Mucosa of rectum (tissue), 2 donors: Measurements from ENCODE around the gene CAD.

Experiments
- H3K27ac ChIP-seq, 2 donors: one replicate each; pipeline ENCODE4 v1.7.0; 2013; ENCODE audit warnings: inconsistent platforms in 2 of 2, low read depth in 2 of 2, low read length in 2 of 2
- H3K27me3 ChIP-seq, 2 donors: one replicate each; pipeline ENCODE4 v1.7.0; 2013; ENCODE audit warnings: low read length in 2 of 2; ENCODE audit not compliant: control insufficient read depth in 2 of 2, insufficient read depth in 2 of 2
- H3K36me3 ChIP-seq, 2 donors: one replicate each; pipeline ENCODE4 v1.7.0; 2013; ENCODE audit warnings: low read length in 2 of 2; ENCODE audit not compliant: control insufficient read depth in 2 of 2, insufficient read depth in 2 of 2
- H3K4me1 ChIP-seq, 2 donors: one replicate each; pipeline ENCODE4 v1.7.0; 2013; ENCODE audit warnings: low read length in 2 of 2, mild to moderate bottlenecking in 1 of 2; ENCODE audit not compliant: control insufficient read depth in 2 of 2, insufficient read depth in 2 of 2
- H3K4me3 ChIP-seq, 2 donors: one replicate each; pipeline ENCODE4 v1.7.0; 2013; ENCODE audit warnings: low read length in 2 of 2
- H3K9ac ChIP-seq, 2 donors: one replicate each; pipeline ENCODE4 v1.7.0; 2013; ENCODE audit warnings: low read length in 2 of 2, low read depth in 1 of 2, mild to moderate bottlenecking in 1 of 2
- H3K9me3 ChIP-seq, 2 donors: one replicate each; pipeline ENCODE4 v1.7.0; 2013; ENCODE audit warnings: low read length in 2 of 2; ENCODE audit not compliant: control insufficient read depth in 2 of 2
- donor health status: healthy.
- donor health status: Normal muscosa, but diverticular disease.

CAD gene

GRCh38 chr2:27198627-27199026 lies 18.5 kb upstream of the CAD start:
- Histone ChIP-seq H3K27me3 (no peaks in the 10 kb centered on the region), H3K4me1 (no peaks in the 10 kb centered on the region), H3K9me3 (no peaks in the 10 kb centered on the region), H3K27ac (no peak overlapping the region), H3K36me3 (peaks cover 11 to 18% of the 10 kb centered on the region in 2 donors), H3K9ac (no peak overlapping the region), H3K4me3 (no peak overlapping the region)

- H3K4me1 ChIP-seq = no peaks in the 10 kb centered on the region
- H3K9ac ChIP-seq = no peak overlapping the region
- H3K9me3 ChIP-seq = no peaks in the 10 kb centered on the region
- H3K27me3 ChIP-seq = no peaks in the 10 kb centered on the region
- H3K36me3 ChIP-seq = peaks cover 17 to 24% of the 10 kb centered on the region in 2 donors
- H3K27ac ChIP-seq = no peak overlapping the region
- H3K4me3 ChIP-seq = no peak overlapping the region
These were observed 17.9 kb upstream of the CAD start for GRCh38 chr2:27199241-27199640.

- H3K4me1 ChIP-seq = no peaks in the 10 kb centered on the region
- peaks cover 21 to 42% of the 10 kb centered on the region in 2 donors for H3K36me3 ChIP-seq
- H3K27me3 ChIP-seq = no peaks in the 10 kb centered on the region
- no peak overlapping the region for H3K4me3 ChIP-seq
- H3K9ac ChIP-seq = no peak overlapping the region
- no peak overlapping the region for H3K27ac ChIP-seq
- no peaks in the 10 kb centered on the region for H3K9me3 ChIP-seq
These were observed 15.5 kb upstream of the CAD start for GRCh38 chr2:27201675-27202074.

GRCh38 chr2:27202854-27203253 lies 14.3 kb upstream of the CAD start:
- peaks cover 25 to 53% of the 10 kb centered on the region in 2 donors for H3K36me3 ChIP-seq
- H3K9me3 ChIP-seq = no peaks in the 10 kb centered on the region
- H3K4me1 ChIP-seq = no peaks in the 10 kb centered on the region
- H3K9ac ChIP-seq = no peak overlapping the region
- H3K27me3 ChIP-seq = no peaks in the 10 kb centered on the region
- H3K4me3 ChIP-seq = no peak overlapping the region
- H3K27ac ChIP-seq = no peak overlapping the region

- H3K27me3 ChIP-seq = no peaks in the 10 kb centered on the region
- H3K9me3 ChIP-seq = no peaks in the 10 kb centered on the region
- no peak overlapping the region for H3K9ac ChIP-seq
- H3K36me3 ChIP-seq = peaks cover 25 to 56% of the 10 kb centered on the region in 2 donors
- H3K27ac ChIP-seq = no peak overlapping the region
- H3K4me1 ChIP-seq = no peaks in the 10 kb centered on the region
- no peak overlapping the region for H3K4me3 ChIP-seq
These were observed 13.4 kb upstream of the CAD start for GRCh38 chr2:27203741-27204140.

- Histone ChIP-seq H3K9ac (no peak overlapping the region), H3K27me3 (no peaks in the 10 kb centered on the region), H3K27ac (no peak overlapping the region), H3K9me3 (no peaks in the 10 kb centered on the region), H3K4me1 (peaks cover 0 to 2% of the 10 kb centered on the region in 2 donors), H3K4me3 (no peak overlapping the region), H3K36me3 (peaks cover 25 to 59% of the 10 kb centered on the region in 2 donors)
These were observed 12.6 kb upstream of the CAD start for GRCh38 chr2:27204566-27204965.

DNA sequence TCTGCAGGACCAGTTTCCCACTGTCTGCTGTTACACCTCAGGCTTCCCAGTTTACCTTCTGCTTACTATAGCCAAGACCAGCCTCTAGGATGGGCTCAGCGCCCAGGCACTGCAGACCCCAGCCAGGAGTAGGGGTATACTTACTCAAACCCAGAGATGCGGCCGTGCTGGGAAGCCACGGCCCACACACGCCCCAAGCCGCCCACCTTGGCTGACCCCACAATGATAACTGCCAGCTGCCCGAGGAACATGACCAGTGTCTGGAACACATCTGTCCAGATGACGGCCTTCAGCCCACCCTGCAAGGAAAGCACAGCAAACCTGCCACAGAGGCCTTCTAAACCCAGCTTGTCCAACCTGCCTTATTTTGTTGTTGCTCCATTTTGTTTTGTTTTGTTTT lies 12.0 kb upstream of the CAD start:
- Histone ChIP-seq H3K4me1 (peaks cover 3 to 7% of the 10 kb centered on the region in 2 donors), H3K36me3 (peaks cover 24 to 58% of the 10 kb centered on the region in 2 donors), H3K9me3 (no peaks in the 10 kb centered on the region), H3K27me3 (no peaks in the 10 kb centered on the region), H3K27ac (no peak overlapping the region), H3K9ac (no peak overlapping the region), H3K4me3 (no peak overlapping the region)

- H3K27me3 ChIP-seq = no peaks in the 10 kb centered on the region
- no peaks in the 10 kb centered on the region for H3K9me3 ChIP-seq
- peaks cover 7 to 11% of the 10 kb centered on the region in 2 donors for H3K4me1 ChIP-seq
- H3K4me3 ChIP-seq = no peak overlapping the region
- no peak overlapping the region for H3K27ac ChIP-seq
- H3K36me3 ChIP-seq = peaks cover 20 to 55% of the 10 kb centered on the region in 2 donors
- H3K9ac ChIP-seq = no peak overlapping the region
These were observed 10.8 kb upstream of the CAD start for GRCh38 chr2:27206346-27206745.

DNA sequence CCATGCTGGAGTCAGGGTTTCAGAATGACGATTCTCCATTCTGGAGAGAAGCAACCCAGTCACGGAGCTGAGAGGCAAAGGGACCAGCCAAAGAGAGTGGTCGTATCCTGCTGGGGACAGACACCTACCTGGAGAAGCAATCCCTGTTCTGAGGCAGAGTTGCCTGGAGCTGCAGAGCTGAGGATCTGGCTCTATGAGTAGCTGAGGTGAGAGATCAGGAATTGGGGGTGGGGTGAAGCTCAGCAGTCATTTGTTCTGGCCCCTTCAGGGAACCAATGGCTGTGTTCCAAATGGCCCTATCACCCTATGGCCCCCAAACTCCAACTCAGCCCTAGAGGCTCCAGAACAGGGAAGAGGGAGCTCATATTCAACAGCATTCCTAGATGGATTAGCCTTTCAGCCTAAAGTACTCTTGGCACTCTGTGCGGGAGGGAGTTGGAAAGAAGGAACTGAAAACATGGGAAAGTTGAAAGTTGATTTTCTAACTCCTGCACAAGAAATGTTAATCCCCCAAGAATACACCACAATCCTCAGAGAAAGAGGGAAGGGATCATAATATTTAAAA lies 8.6 kb upstream of the CAD start:
- no peak overlapping the region for H3K27ac ChIP-seq
- no peaks in the 10 kb centered on the region for H3K27me3 ChIP-seq
- H3K4me3 ChIP-seq = no peak overlapping the region
- peaks cover 14 to 16% of the 10 kb centered on the region in 2 donors for H3K4me1 ChIP-seq
- no peaks in the 10 kb centered on the region for H3K9me3 ChIP-seq
- H3K36me3 ChIP-seq = peaks cover 14 to 41% of the 10 kb centered on the region in 2 donors
- no peak overlapping the region for H3K9ac ChIP-seq

DNA sequence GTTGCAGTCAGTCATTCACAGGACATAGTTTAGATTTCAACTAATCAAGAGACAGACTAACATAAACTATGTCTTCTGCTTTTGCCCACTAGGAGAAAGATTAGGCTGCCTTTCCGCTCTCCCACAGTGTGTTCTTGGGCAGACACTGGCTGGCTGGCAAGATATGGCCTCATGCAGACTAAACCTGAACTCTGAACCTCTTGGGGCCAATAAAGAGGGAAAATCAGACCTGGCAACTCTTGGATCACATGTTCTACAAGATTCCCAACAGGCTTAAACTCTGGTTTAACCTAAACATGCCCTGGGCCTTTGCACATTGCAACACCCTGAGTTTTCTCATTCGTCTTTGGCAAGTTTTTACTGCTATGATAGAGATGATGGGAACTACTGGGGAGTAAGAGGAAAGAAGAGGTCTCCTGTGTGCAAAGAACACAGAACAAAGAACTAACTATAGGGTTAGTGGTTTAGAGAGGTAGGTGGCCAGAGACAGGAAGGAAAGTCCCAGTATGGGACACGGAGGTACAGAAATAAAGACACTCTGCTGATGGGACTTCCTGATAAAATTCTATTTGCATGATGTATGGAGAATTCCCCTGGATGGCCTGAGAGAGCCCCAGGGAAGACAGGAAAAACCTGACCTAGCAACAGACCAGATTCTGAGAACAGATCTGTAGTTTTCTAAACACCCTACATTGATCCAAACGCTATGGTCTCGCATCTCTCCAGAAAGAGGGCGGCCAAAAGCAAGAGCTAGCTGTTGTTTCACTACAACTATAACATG lies 7.4 kb upstream of the CAD start:
- H3K9ac ChIP-seq = no peak overlapping the region
- peaks cover 5 to 31% of the 10 kb centered on the region in 2 donors for H3K36me3 ChIP-seq
- no peak overlapping the region for H3K4me3 ChIP-seq
- no peak overlapping the region for H3K27ac ChIP-seq
- H3K4me1 ChIP-seq = peaks cover 14 to 16% of the 10 kb centered on the region in 2 donors
- H3K9me3 ChIP-seq = no peaks in the 10 kb centered on the region
- no peaks in the 10 kb centered on the region for H3K27me3 ChIP-seq
